Epidermal melanocyte (primary cell): ENCODE measurements around the gene JMJD7.

ENCODE experiments used
- DNase-seq: peaks from one replicate; pipeline ENCODE4 v3.0.0; 2011; ENCODE audit warnings: low spot score; ENCODE audit not compliant: insufficient read length

The JMJD7 gene

GRCh38 chr15:41827880-41828806, at the start of gene JMJD7:
Gene JMJD7 (plus strand): TSS chr15:41828092. CDS start chr15:41828125, 33 bp downstream.
- peak; percentile 97 for DNase-seq

- no peak for DNase-seq
These were observed 49.4 kb upstream of the JMJD7 start for GRCh38 chr15:41778521-41778920.

- no peak for DNase-seq
These were observed 48.2 kb upstream of the JMJD7 start for GRCh38 chr15:41779662-41780157.

- DNase-seq = no peak
These were observed 47.6 kb upstream of the JMJD7 start for GRCh38 chr15:41780266-41780665.

- DNase-seq = no peak
These were observed 47.2 kb upstream of the JMJD7 start for GRCh38 chr15:41780727-41781126.

GRCh38 chr15:41782371-41783282, 45.3 kb upstream of the JMJD7 start:
- no peak for DNase-seq

GRCh38 chr15:41783296-41783695, 44.6 kb upstream of the JMJD7 start:
- DNase-seq = no peak

GRCh38 chr15:41788262-41788661, 39.6 kb upstream of the JMJD7 start:
- DNase-seq = no peak

- no peak for DNase-seq
These were observed 38.7 kb upstream of the JMJD7 start for GRCh38 chr15:41789236-41789635.

GRCh38 chr15:41789662-41790061, 38.2 kb upstream of the JMJD7 start:
- no peak for DNase-seq

- no peak for DNase-seq
These were observed 37.7 kb upstream of the JMJD7 start for GRCh38 chr15:41790169-41790568.

GRCh38 chr15:41790756-41791546, 36.9 kb upstream of the JMJD7 start:
- DNase-seq = no peak

- DNase-seq = no peak
These were observed 36.4 kb upstream of the JMJD7 start for GRCh38 chr15:41791547-41791937.

- DNase-seq = no peak
These were observed 35.8 kb upstream of the JMJD7 start for GRCh38 chr15:41792000-41792637.

GRCh38 chr15:41794081-41794480, 33.8 kb upstream of the JMJD7 start:
- DNase-seq = no peak

- DNase-seq = peak; percentile 51
These were observed 31.7 kb upstream of the JMJD7 start for GRCh38 chr15:41795996-41796856.

- no peak for DNase-seq
These were observed 30.5 kb upstream of the JMJD7 start for GRCh38 chr15:41797201-41797944.

- no peak for DNase-seq
These were observed 29.0 kb upstream of the JMJD7 start for GRCh38 chr15:41798607-41799487.
